HG02588 (cell line): ENCODE data around the gene OR2B2.
A peak's percentile ranks its signal among the peaks of the same experiment; 100 is the strongest.

ENCODE experiments used
- ATAC-seq: cut with Tn5 transposase; IDR thresholded peaks from one replicate; pipeline ENCODE4 v1.9.1; 2021; ENCODE audit warnings: mild to moderate bottlenecking, moderate library complexity; ENCODE audit not compliant: unreplicated experiment

The OR2B2 gene

GRCh38 chr6:27867945-27868300, 44.3 kb downstream of the OR2B2 start:
- ATAC-seq, result no peak

- ATAC-seq, result peak; percentile 21
These were observed 44.9 kb downstream of the OR2B2 start for GRCh38 chr6:27867051-27867944.

- no peak for ATAC-seq
These were observed 45.7 kb downstream of the OR2B2 start for GRCh38 chr6:27866357-27867050.

- no peak for ATAC-seq
These were observed 46.3 kb downstream of the OR2B2 start for GRCh38 chr6:27865850-27866356.

- peak; percentile 66 for ATAC-seq
These were observed 47.0 kb downstream of the OR2B2 start for GRCh38 chr6:27864906-27865849.

- no peak for ATAC-seq
These were observed 48.0 kb downstream of the OR2B2 start for GRCh38 chr6:27863962-27864905.

GRCh38 chr6:27862396-27863066, 49.7 kb downstream of the OR2B2 start:
- no peak for ATAC-seq

GRCh38 chr6:27861861-27862260, 50.3 kb downstream of the OR2B2 start:
- no peak for ATAC-seq

- no peak for ATAC-seq
These were observed 50.8 kb downstream of the OR2B2 start for GRCh38 chr6:27861276-27861840.
